NCI-H2081 treated with DMSO at 0.1 percent for 48 hours (cell line): Measurements from ENCODE around the gene ANO9.
"Not testable (repeated sequence)": the region's sequence is repeated elsewhere in the genome, so short reads cannot be mapped to it uniquely, and the experiment has no call there.

Experiments used
- DNase-seq: peaks from one replicate; lab custom pipeline; 2025; lab: John Stamatoyannopoulos, UW

The ANO9 gene

DNA sequence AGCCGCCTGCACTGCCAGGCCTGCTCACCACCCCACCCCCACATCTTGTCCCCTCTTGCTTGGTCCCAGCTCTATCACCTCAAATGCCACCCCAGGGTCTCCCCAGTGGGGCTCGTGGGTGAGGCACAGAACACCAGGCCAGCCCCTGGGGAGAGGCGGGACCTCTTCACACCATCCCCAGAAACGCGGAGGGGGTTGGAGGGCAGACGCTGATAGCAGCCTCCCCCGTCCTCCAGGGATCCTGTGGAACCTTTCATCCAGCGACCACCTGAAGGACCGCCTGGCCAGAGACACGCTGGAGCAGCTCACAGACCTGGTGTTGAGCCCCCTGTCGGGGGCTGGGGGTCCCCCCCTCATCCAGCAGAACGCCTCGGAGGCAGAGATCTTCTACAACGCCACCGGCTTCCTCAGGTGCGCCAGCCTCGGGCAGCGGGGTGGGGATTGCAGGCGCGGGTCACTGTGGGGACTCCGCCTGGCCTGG is 42.0 kb downstream of the ANO9 start:
- DNase-seq, result no peak

DNA sequence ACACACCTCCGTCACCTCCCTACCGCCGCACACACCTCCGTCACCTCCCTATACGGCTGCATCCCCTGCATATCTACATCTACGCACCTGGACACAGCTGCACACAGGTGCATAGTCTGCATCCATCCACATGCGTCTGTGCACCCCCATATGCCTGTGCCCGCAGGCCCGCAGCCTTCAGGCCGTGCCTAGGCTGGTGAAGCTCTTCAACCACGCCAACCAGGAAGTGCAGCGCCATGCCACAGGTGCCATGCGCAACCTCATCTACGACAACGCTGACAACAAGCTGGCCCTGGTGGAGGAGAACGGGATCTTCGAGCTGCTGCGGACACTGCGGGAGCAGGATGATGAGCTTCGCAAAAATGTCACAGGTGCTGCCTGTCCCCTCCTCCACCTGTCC is 43.0 kb downstream of the ANO9 start:
- no peak for DNase-seq

DNA sequence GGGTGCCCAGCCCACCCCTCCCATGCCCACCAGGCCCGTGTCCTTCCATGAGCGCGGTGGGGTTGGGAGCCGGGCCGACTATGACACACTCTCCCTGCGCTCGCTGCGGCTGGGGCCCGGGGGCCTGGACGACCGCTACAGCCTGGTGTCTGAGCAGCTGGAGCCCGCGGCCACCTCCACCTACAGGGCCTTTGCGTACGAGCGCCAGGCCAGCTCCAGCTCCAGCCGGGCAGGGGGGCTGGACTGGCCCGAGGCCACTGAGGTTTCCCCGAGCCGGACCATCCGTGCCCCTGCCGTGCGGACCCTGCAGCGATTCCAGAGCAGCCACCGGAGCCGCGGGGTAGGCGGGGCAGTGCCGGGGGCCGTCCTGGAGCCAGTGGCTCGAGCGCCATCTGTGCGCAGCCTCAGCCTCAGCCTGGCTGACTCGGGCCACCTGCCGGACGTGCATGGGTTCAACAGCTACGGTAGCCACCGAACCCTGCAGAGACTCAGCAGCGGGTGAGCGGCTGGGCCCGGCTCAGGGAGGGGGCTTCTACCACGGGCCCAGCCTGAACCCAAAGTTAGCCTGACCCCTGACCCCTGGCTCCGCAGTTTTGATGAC is 44.8 kb downstream of the ANO9 start:
- DNase-seq, result no peak

DNA sequence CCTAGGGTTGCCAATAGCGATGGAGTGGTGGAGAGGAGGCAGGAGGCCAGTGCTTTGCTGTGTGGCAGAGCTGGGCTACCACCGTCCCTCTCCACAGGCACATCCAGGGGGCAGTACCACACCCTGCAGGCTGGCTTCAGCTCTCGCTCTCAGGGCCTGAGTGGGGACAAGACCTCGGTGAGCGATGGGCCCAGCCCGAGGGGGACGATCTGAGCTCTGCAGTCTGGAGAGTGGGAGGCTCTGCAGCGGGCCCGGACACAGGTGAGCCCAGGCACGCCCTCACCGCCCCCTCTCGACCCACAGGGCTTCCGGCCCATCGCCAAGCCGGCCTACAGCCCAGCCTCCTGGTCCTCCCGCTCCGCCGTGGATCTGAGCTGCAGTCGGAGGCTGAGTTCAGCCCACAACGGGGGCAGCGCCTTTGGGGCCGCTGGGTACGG is 45.3 kb downstream of the ANO9 start:
- no peak for DNase-seq

DNA sequence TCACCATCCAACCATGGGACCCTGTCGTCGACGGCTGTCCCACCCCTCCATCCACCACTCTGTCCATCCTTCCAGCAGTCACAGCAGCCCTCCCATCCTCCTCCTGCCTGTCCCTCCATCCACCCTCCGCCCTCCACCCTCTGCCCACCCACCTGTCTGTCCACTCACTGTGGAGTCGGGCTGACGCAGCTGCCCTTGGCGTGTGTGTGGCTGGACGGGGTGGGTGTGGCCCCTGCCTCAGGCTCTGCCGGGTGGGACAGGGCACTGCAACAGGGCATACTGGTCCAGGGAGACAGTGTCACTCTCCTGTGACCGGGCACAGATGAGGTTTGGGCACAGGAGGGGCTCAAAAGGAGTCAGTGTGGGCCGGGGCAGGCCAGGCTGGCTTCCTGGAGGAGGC is 45.9 kb downstream of the ANO9 start:
- no peak for DNase-seq

DNA sequence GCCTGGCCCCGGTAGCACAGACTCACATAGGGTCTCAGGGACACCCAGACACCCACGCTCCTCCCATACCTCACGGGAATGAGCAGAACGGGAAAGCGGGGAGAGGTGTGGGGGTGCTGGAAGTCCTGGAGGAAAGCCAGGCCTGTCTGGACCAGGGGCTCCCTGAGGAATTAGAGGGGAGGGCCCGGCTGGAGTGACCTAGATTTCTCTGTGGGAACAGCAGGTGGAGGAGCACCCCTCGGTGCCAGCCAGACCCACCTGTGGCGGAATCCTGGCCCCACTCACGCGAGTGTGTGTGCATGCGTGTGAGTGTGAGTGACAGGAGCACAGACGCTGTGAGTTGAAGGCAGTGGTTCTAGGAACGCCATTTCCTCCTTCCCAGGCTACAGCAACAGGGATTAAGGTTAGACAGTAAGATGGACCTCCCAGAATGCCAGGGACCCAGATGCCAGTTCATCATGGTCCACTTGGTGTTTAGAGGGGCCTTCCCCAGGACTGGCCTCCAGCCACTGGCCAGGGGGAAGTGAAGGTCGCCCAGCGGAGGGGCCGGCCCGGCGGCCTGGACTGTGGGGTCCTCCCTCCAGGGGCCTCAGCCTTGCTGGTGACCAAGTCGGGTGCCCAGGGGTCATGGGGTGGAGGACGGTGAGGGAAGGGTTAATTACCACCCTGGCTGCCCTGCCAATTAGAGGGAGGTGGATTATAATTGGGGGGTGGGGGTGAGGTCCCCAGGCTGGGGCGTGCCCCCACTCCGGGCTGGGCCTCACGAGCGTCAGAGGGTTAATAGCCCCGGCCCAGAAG is 46.8 kb downstream of the ANO9 start:
- DNase-seq, result no peak

DNA sequence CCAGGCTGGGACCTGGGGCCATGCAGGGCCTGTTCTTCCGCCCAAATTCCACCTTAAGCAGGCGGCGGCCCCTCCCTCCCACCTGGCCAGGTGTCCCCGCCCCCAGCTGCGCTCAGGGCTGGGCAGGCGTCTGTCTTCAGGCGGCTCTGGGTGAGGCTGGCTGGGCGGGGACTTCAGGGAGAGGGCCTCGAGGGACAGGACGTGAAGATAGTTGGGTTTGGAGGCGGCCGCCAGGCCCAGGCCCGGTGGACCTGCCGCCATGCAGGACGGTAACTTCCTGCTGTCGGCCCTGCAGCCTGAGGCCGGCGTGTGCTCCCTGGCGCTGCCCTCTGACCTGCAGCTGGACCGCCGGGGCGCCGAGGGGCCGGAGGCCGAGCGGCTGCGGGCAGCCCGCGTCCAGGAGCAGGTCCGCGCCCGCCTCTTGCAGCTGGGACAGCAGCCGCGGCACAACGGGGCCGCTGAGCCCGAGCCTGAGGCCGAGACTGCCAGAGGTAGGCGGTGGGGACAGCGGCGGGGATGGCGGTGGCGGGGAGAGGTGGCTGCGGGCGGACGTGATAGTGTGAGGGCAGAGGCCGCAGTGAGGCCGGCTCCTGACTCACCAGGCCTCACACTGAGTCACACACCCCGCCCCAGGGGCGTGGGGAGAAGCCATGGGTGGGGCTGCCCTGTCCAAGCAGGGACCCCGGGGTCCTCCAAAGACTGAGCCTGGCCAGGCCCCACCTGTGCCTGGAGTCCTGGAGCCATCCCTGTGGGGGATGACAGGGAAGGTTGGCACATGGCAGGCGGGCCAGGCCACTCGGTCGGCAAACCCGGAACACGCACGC is 47.6 kb downstream of the ANO9 start, which contains the start of gene PKP3:
Gene PKP3, plus strand, starts transcription at position 176 of the 824 bp plus-strand sequence. Its CDS starts 84 bp downstream, at position 260.
- DNase-seq, result no peak

DNA sequence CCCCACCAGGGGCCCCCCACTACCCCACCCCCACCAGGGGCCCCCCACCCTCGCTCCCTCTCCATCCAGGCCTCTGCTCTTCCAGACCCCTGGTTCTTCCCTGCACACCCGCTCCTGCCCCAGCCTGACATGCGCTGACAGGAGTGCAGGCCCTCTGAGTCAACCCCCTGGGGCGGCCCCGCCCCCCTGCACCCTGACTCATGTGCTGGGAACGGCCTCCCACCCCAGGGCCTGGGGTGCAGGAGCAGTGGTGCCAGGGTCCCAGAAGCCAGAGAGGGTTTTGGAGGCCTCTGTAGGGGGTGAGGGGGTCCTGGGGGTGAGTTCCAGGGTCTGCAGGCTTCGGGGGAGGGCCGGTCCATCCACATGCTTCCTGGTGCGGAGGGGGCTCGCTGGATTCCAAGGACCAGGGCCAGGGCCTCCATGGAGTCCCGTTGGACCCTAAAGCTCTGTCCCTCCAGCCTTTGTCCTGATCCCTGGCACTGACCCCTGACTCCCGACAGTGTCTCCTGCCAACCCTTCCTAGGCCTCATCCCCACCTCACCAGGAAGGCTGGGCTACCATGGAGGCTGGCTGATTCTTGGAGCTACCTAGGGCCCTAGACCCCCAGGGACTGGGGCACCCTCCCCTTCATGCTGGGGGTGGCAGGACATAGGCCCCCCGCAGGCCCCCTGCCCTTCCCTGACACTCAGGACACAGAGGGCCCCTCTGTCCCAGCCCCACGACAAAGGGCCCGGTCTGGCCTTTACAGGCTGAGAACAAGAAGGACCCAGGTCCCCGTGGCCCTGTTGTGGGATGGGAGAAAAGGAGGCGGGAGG is 48.4 kb downstream of the ANO9 start:
- DNase-seq, result no peak

DNA sequence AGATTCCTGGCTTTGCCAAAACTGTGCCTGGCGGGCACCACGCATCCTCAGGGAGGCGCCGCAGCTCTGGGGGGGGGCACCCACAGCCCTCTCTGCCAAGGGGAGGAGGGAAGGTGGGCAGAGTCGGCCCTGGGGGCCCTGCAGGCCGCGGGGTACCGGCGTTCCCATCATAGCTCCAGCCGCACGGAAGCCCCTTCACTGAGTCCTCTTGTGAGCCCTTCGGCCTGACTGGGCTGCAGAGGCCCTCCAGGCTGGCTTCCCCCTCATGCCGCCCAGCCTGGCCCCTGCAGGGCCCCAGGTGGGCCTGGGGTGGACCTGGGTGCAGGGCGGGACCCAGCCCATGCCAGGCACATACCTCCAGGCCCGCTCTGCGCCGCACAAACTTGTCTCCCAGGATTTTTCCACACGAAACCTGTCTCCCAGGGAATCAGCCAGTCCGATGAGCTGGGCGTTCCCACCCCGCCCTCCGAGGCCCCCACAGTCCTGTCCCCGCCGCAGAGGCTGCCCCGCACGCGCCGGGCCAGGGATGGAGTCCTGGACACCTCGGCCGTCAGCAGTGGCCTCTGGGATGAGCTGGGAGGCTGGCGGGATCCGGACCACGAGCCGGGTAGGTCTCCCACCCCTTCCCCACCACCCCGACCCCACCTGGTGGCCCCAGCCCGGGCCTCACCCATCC is 49.6 kb downstream of the ANO9 start:
- no peak for DNase-seq

DNA sequence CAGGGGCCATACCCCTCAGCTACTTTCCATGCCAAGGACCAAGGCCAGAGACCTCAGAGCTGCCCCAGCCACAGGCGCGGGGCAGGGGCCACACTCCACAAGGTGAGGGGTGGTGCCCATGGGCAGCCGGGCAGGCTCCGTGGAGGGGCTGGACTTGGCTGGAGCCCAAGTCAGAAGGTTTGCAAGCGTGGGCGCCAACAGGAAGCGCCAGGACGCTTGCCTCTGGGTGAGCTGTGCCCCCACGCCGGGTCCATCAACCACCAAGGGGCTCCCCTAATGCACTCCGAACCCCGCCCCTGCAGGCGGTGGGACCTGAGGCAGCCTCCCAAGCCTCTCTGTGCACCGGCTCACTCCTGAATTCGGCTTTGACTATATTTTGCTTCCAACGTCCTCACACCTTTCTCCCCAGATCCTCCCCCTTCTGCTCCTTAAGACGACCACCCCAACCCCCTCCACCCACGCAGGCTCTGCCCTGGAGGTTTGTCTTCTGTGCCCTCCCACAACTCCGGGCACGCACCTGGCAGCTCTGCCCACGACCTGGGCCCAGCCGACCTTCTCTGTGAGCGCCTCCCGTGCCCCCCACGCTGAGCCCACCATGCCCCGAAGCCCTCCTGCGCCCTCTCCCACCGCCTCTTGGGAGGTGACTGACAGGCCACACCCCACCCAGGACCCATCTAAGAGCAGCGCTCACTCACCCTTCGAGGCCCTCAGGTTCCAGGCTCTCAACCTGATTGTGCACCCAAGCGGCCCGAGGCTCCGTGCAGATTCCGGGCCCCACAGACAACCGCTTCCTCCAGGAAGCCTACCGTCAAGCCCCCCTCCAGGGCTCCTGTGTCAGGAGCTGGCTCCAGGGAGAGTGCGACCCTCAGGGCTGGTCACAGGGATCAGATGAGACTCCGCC is 50.4 kb downstream of the ANO9 start:
- DNase-seq, result no peak

DNA sequence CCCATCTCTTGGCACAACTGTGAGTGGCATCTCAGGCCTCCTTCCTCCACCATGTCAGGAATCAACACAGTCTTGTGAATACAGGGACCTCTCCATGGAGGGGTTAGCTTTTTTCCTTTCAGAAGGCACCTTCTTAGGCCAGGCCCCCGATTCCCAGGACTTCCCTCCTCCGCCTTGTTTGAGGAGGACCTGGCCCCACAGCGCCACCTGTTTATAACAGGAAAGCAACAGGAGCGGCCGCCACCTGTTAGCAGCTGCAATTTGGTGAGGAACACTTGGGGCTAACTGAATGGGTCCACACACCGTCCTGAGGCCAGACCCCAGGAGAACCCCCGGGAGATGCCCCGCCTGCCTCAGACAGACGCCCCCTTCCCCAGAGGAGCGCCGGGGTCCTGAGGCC is 51.6 kb downstream of the ANO9 start:
- no peak for DNase-seq

DNA sequence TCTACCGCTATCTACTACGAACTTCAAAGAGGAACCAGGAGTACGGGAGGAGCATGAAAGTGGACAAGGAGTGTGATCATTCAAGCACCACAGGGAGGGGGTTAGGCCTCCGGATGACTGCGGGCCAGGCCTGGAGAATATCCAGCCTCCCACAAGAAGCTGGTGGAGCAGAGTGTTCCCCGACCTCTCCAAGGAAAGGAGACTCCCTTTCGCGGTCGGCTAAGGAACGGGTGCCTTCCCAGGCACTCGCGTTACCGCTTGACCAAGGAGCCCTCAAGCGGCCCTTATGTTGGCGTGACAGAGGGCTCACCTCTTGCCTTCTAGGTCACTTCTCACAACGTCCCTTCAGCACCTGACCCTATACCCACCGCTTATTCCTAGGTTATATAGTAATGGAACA is 52.4 kb downstream of the ANO9 start:
- DNase-seq, result not testable (repeated sequence)

DNA sequence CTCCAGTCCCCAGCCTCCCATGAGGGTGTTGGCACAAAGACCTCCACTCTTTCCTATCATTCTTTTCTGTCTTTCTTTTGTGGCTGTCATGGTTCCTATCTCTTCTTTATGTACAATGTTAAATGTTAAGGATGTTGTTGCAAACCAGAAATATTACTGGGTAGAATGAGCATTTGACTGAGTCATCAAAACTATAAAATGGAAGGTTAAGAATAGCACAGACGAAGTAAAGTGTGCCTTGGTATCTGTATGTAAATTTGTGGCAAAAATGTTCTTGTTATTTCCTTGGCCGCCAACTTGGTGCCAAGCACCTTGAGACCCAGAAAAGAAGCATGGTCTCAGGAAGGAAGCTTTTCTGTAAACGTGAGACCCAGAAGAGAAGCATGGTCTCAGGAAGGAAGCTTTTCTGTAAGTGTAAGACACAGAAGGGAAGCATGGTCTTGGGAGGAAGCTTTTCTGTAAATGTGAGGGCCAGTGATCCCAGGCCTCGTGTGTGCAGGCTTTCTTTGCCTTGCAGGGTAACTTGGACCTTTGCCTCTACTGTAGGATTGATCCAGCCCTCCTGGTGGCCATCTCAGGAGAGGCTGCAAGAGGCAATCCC is 54.5 kb downstream of the ANO9 start:
- no peak for DNase-seq

DNA sequence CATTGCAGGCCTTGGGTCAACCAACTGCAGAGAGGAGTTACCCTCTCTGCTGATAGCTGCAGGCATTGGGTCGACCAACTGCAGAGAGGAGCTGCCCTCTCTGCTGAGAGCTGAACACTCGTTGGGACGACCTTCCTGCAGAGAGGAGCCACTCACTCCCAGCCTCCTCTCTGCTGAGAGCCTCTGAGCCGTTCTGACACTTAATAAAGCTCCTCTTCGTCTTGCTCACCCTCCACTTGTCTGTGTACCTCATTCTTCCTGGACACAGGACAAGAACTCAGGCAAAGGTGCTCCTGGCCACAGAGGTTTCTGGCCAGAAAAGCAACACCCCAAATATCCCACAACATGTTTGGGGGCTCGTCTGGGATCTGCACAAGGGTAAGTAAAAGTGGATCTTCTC is 55.3 kb downstream of the ANO9 start:
- no peak for DNase-seq

DNA sequence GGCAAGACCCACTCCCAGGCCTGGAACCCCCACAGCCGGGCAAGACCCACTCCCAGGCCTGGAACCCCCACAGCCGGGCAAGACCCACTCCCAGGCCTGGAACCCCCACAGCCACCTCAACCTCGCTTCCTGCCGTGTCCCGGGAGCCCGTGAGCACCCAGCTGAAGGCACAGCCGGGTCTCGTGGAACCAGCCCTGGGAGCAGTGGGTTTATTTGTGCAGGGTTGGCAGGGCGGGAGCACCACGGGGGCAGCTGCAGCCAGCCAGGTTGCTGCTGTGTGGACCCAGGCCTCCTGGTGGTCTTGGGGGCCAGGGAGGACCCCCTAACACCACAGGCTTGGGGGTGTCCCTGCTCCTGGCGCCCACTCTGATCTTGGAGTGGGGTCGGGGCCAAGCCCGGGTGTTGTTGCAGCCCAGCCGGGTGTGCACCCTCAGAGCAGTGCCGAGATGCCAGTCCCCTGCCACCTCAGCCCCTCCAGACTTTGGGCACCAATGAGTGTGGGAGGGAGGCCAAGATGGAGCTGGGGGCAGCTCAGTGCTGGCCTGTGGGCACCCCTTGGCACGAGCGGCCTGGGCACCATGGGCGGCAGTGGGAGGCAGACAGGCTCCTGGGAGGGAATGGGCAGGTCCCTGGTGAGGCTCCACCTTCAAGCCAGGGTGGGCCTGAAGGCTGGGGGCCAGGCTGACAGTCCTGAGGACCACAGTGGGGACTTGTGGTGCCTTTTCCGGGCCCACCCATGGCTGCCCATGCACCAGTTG is 56.0 kb downstream of the ANO9 start:
- no peak for DNase-seq

DNA sequence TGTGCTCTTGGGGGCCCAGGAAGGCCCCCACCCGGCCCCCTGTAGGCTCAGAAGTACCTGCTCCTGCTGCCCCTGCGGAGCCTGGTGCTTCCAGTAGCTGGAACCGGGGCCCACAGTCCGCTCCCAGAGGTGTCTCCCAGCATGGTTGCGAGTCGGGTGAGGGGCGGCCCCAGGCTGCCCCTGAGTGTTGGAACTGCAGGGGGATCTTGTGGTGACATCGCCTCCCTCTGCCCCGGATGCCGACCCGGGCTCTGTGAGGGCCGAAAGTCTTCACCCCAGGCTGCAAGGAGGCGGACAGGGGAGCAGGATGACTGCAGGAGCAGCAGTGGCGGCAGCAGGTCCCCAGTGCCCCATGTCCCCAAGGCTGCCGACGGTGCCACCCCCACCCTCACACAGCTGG is 57.3 kb downstream of the ANO9 start:
- no peak for DNase-seq

DNA sequence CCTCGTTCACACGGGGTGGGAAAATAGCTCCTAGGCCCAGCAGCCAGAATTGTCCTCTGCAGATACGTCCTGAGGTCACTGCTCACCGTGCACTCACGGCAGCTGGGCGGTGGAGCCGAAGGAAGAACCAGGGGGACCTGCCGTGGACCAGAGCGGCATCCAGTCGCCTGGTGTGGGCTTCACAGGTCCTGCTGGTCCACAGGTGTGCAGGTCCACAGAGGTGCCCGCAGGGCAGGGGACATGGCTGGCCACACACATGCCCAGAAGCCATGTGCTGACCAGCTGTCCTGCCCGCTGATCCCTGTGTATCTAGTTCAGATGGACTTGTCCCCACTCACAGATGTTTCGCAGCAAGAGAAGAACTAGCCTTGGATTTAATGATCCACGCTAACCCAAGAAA is 58.4 kb downstream of the ANO9 start:
- DNase-seq, result no peak

DNA sequence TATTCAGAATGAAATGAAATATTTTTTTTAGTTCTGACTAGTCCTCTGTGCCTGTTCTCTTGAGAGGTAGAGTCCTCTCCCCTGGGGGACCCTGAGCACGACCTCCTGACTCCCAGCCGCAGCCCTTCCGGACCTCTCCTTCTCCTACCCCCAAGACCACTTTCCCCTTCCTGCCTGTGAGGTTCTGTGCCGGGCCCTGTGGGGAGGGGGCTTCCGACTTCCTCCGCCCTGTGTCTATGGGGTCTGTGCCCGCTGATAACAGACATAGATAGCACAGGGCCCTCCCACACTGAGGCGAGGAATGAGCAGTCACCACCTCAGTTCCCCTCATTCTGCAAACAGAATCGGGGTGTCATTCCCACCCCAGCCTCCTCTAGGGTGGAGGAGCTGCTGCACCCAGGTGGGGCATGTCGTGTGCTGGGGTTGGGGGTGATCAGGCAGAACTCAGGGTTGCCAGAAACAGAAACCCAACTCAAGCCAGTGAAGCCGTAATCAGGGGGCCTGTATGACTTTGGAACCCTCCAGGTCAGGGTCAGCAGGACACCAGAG is 59.7 kb downstream of the ANO9 start:
- DNase-seq, result no peak
